H9 (cell line): ENCODE measurements around the gene CDC14C. TPM values are rescaled to one million over a fixed set of nuclear protein-coding genes. Genes with fewer than 3 reads are reported as not detected.

Experiments used
- DNase-seq: peaks from one replicate; pipeline ENCODE4 v3.0.0-alpha.2; 2017
- H2AFZ ChIP-seq: one replicate; pipeline ENCODE4 v1.6.1; 2013; ENCODE audit warnings: mild to moderate bottlenecking, low read length, control low read depth, moderate library complexity
- H2AK5ac ChIP-seq: 2 replicates; pipeline ENCODE4 v1.6.1; 2013; ENCODE audit warnings: low read length, control low read depth, mixed read lengths; ENCODE audit not compliant: insufficient read length
- H2BK120ac ChIP-seq: one replicate; pipeline ENCODE4 v1.6.1; 2013; ENCODE audit warnings: low read depth, mild to moderate bottlenecking, low read length, control low read depth, inconsistent platforms; ENCODE audit not compliant: poor library complexity, severe bottlenecking
- H2BK12ac ChIP-seq: 2 replicates; pipeline ENCODE4 v1.6.1; 2013; ENCODE audit warnings: low read length, control low read depth, mixed read lengths, low read depth; ENCODE audit not compliant: insufficient read length
- H2BK15ac ChIP-seq: 2 replicates; pipeline ENCODE4 v1.6.1; 2013; ENCODE audit warnings: low read depth, low read length, control low read depth
- H2BK20ac ChIP-seq: one replicate; pipeline ENCODE4 v1.6.1; 2013; ENCODE audit warnings: low read depth, mild to moderate bottlenecking, low read length, control low read depth, inconsistent platforms; ENCODE audit not compliant: poor library complexity, severe bottlenecking
- H2BK5ac ChIP-seq: 2 replicates; pipeline ENCODE4 v1.6.1; 2013; ENCODE audit warnings: low read length, control low read depth, mixed read lengths; ENCODE audit not compliant: insufficient read length
- H3K14ac ChIP-seq: 2 replicates; pipeline ENCODE4 v1.6.1; 2013; ENCODE audit warnings: low read length, control low read depth; ENCODE audit not compliant: insufficient read depth
- H3K18ac ChIP-seq: 2 replicates; pipeline ENCODE4 v1.6.1; 2013; ENCODE audit warnings: low read depth, mild to moderate bottlenecking, mixed read lengths, low read length, control low read depth; ENCODE audit not compliant: insufficient read length
- H3K23ac ChIP-seq: 2 replicates; pipeline ENCODE4 v1.6.1; 2013; ENCODE audit warnings: low read length, control low read depth, mixed read lengths, low read depth; ENCODE audit not compliant: insufficient read length
- H3K23me2 ChIP-seq: 2 replicates; pipeline ENCODE4 v1.6.1; 2013; ENCODE audit warnings: low read depth, mild to moderate bottlenecking, mixed read lengths, low read length, control low read depth; ENCODE audit not compliant: insufficient read length, poor library complexity, severe bottlenecking
- H3K27ac ChIP-seq: 2 replicates; pipeline ENCODE4 v1.5.1; 2013; ENCODE audit warnings: low read length, control low read depth, mixed read lengths, low read depth; ENCODE audit not compliant: insufficient read length
- H3K27me3 ChIP-seq: 2 replicates; pipeline ENCODE4 v1.6.1; 2013; ENCODE audit warnings: low read length, control low read depth, inconsistent platforms; ENCODE audit not compliant: insufficient read depth
- H3K4ac ChIP-seq: 2 replicates; pipeline ENCODE4 v1.6.1; 2013; ENCODE audit warnings: low read depth, mild to moderate bottlenecking, control low read depth, inconsistent platforms, low read length, moderate library complexity
- H3K4me1 ChIP-seq: 2 replicates; pipeline ENCODE4 v1.6.1; 2013; ENCODE audit warnings: low read length, control low read depth, inconsistent platforms; ENCODE audit not compliant: insufficient read depth
- H3K4me2 ChIP-seq: 2 replicates; pipeline ENCODE4 v1.6.1; 2013; ENCODE audit warnings: low read length, control low read depth, mixed read lengths; ENCODE audit not compliant: insufficient read length, insufficient read depth
- H3K56ac ChIP-seq: 2 replicates; pipeline ENCODE4 v1.6.1; 2013; ENCODE audit warnings: low read depth, mild to moderate bottlenecking, mixed read lengths, low read length, control low read depth; ENCODE audit not compliant: insufficient read length
- H3K79me1 ChIP-seq: 2 replicates; pipeline ENCODE4 v1.6.1; 2013; ENCODE audit warnings: low read depth, mild to moderate bottlenecking, moderate library complexity, low read length, control low read depth, inconsistent platforms; ENCODE audit not compliant: insufficient read depth, poor library complexity, severe bottlenecking
- H3K79me2 ChIP-seq: 2 replicates; pipeline ENCODE4 v1.6.1; 2013; ENCODE audit warnings: low read length, control low read depth, inconsistent platforms; ENCODE audit not compliant: insufficient read depth
- H3K9ac ChIP-seq: 2 replicates; pipeline ENCODE4 v1.6.1; 2013; ENCODE audit warnings: low read length, control low read depth, mixed read lengths; ENCODE audit not compliant: insufficient read length; ENCODE audit errors: extremely low read depth
- H3K9me3 ChIP-seq: one replicate; pipeline ENCODE4 v1.6.1; 2013; ENCODE audit warnings: low read depth, low read length, inconsistent platforms; ENCODE audit not compliant: control insufficient read depth
- H3T11ph ChIP-seq: one replicate; pipeline ENCODE4 v1.6.1; 2013; ENCODE audit warnings: mild to moderate bottlenecking, low read length, control low read depth, inconsistent platforms
- H4K20me1 ChIP-seq: one replicate; pipeline ENCODE4 v1.6.1; 2013; ENCODE audit not compliant: control insufficient read depth, insufficient read length, insufficient read depth
- H4K5ac ChIP-seq: 2 replicates; pipeline ENCODE4 v1.6.1; 2013; ENCODE audit warnings: low read depth, mild to moderate bottlenecking, mixed read lengths, low read length, control low read depth; ENCODE audit not compliant: insufficient read length
- H4K8ac ChIP-seq: replicated peaks from 2 replicates; pipeline ENCODE4 v1.6.1; 2013; ENCODE audit warnings: low read length, control low read depth, mixed read lengths, low read depth; ENCODE audit not compliant: insufficient read length
- H4K91ac ChIP-seq: 2 replicates; pipeline ENCODE4 v1.6.1; 2013; ENCODE audit warnings: low read depth, mild to moderate bottlenecking, moderate library complexity, mixed read lengths, low read length, control low read depth; ENCODE audit not compliant: insufficient read length
- H3K27ac Mint-ChIP-seq, 3 experiments: 2 replicates in 2 of 3; 3 replicates in 1 of 3; pipeline ENCODE4 v1.8.0; 2020 to 2021; ENCODE audit warnings: mixed read lengths in 3 of 3, mild to moderate bottlenecking in 1 of 3, moderate library complexity in 1 of 3
- H3K27me3 Mint-ChIP-seq: 2 replicates; pipeline ENCODE4 v1.8.0; 2021; ENCODE audit warnings: low read depth, mild to moderate bottlenecking, moderate library complexity, mixed read lengths
- H3K36me3 Mint-ChIP-seq, 3 experiments: 2 replicates in 2 of 3; 3 replicates in 1 of 3; pipeline ENCODE4 v1.8.0; 2020 to 2021; ENCODE audit warnings: low read depth in 3 of 3, mixed read lengths in 3 of 3; ENCODE audit not compliant: insufficient read depth in 1 of 3
- H3K4me1 Mint-ChIP-seq, 2 experiments: 2 replicates each; pipeline ENCODE4 v1.8.0; 2020; ENCODE audit warnings: mixed read lengths in 2 of 2
- H3K4me3 Mint-ChIP-seq, 2 experiments: 2 replicates in 1 of 2; 3 replicates in 1 of 2; pipeline ENCODE4 v1.8.0; 2020 to 2021; ENCODE audit warnings: mild to moderate bottlenecking in 2 of 2, mixed read lengths in 2 of 2, moderate library complexity in 1 of 2
- H3K9me3 Mint-ChIP-seq, 2 experiments: 2 replicates in 1 of 2; 3 replicates in 1 of 2; pipeline ENCODE4 v1.8.0; 2020; ENCODE audit warnings: mild to moderate bottlenecking in 2 of 2, mixed read lengths in 2 of 2, moderate library complexity in 1 of 2
- CTCF ChIP-seq: fragments of 200-600 bp; sonication (generic); conservative IDR thresholded peaks from 3 replicates; pipeline ENCODE4 v1.8.0; 2021; ENCODE audit warnings: antibody characterized with exemption, mild to moderate bottlenecking
- total RNA-seq: library from RNA; stranded (reverse); gene quantifications from 2 replicates; pipeline ENCODE4 v1.2.1, GENCODE V29; 2021

Gene CDC14C
- total RNA-seq, 1 experiment from 2014 or later: not detected

- Histone ChIP-seq H3K27me3 (no peaks in the 10 kb centered on the region), H2AK5ac (no peak overlapping the region), H3K23me2 (no peaks in the 10 kb centered on the region), H3T11ph (no peak overlapping the region), H3K4me1 (no peaks in the 10 kb centered on the region), H3K27ac (no peak overlapping the region), H3K79me1 (no peaks in the 10 kb centered on the region), H3K4me2 (no peak overlapping the region), H3K79me2 (no peaks in the 10 kb centered on the region), H4K91ac (no peak overlapping the region), H4K8ac (no peak overlapping the region), H3K18ac (no peak overlapping the region), H3K9ac (no peak overlapping the region), H4K5ac (no peak overlapping the region), H2BK120ac (no peak overlapping the region), H4K20me1 (no peaks in the 10 kb centered on the region), H2BK5ac (no peak overlapping the region), H2BK20ac (no peak overlapping the region), H2BK12ac (no peak overlapping the region), H2BK15ac (no peak overlapping the region), H3K9me3 (no peaks in the 10 kb centered on the region), H3K4ac (no peak overlapping the region), H3K14ac (no peak overlapping the region), H3K56ac (no peak overlapping the region), H3K23ac (no peak overlapping the region), H2AFZ (no peak overlapping the region)
- Mint-ChIP-seq H3K4me3 (no peak overlapping the region), H3K36me3 (peaks cover 0 to 5% (median 3%) of the 10 kb centered on the region in 3 experiments; a peak in 5 of 7 replicates), H3K4me1 (no peaks in the 10 kb centered on the region), H3K27ac (no peak overlapping the region), H3K9me3 (peaks cover 2 to 9% of the 10 kb centered on the region in 2 experiments; a peak in 4 of 5 replicates), H3K27me3 (no peaks in the 10 kb centered on the region)
- DNase-seq: no peak
- no peak for TF ChIP-seq CTCF
Measured at GRCh38 chr7:48955916-48956315, 31.6 kb downstream of the CDC14C start.
